Right cardiac atrium (tissue), 5 donors: Measurements from ENCODE around the gene SLC9A3. TPM values are rescaled to one million over a fixed set of nuclear protein-coding genes. Genes with fewer than 3 reads are reported as not detected.
A peak's percentile ranks its signal among the peaks of the same experiment; 100 is the strongest.

Experiments used
- ATAC-seq, 2 donors: fragments of 200-7000 bp; cut with Tn5 transposase; one replicate each; pipeline versions ENCODE4 v1.8.0 to v1.9.1; 2020; ENCODE audit warnings: moderate library complexity in 2 of 2, mild to moderate bottlenecking in 1 of 2
- DNase-seq, 3 donors: peaks; one replicate each; pipeline ENCODE4 v3.0.0-alpha.2; 2020
- H3K27ac ChIP-seq: one replicate; pipeline ENCODE4 v1.5.1; 2013; ENCODE audit warnings: mild to moderate bottlenecking, low read length, control low read depth, moderate library complexity
- H3K27me3 ChIP-seq: one replicate; pipeline ENCODE4 v1.6.1; 2013; ENCODE audit not compliant: control insufficient read depth, insufficient read depth
- H3K4me1 ChIP-seq: one replicate; pipeline ENCODE4 v1.6.1; 2013; ENCODE audit warnings: low read length; ENCODE audit not compliant: control insufficient read depth, insufficient read depth
- H3K4me3 ChIP-seq: one replicate; pipeline ENCODE4 v1.5.1; 2013; ENCODE audit warnings: low read length, control low read depth
- H3K9me3 ChIP-seq: one replicate; pipeline ENCODE4 v1.6.1; 2013; ENCODE audit warnings: low read length; ENCODE audit not compliant: control insufficient read depth
- WGBS: extraction: QIAGEN DNeasy Blood & Tissue Kit; methylation state at CpG from one replicate; pipeline ENCODE4 v1.1.7; 2013; 5-methylcytosine and 5-hydroxymethylcytosine counted together
- intact Hi-C, 4 donors: fragments of 100-400 bp; cut with DNase I; formaldehyde crosslinking; loops; one replicate each; pipeline versions ENCODE4 v1.11.0 to v1.14.0; 2022 to 2023
- polyA plus RNA-seq: library from polyadenylated mRNA; stranded (reverse); fragments of 200-250 nt; gene quantifications from one replicate; pipeline ENCODE4 v1.2.3, GENCODE V29; 2013
- total RNA-seq, 4 donors: library from RNA; stranded (reverse); fragmentation: NEBNext Ultra II Directional; extraction: Animal tissue kit (Norgen Biotek cat#: 25700); gene quantifications; one replicate each; pipeline ENCODE4 v1.2.1, GENCODE V29; 2021
- donor health status: healthy with polysubstance abuse.
- donor health status: DM: no; HTN: yes; CAD: no.
- donor health status: DM: no; HTN: no; CAD: no.
- donor health status: DM: no; HTN: yes; CAD: no; lungs with severe emphysema.
- donor health status: DM: yes; HTN: yes; CAD: no.

The SLC9A3 gene
- total and polyA plus RNA-seq, 5 donors = 0.94 to 1.1 (median 1.0) TPM

DNA sequence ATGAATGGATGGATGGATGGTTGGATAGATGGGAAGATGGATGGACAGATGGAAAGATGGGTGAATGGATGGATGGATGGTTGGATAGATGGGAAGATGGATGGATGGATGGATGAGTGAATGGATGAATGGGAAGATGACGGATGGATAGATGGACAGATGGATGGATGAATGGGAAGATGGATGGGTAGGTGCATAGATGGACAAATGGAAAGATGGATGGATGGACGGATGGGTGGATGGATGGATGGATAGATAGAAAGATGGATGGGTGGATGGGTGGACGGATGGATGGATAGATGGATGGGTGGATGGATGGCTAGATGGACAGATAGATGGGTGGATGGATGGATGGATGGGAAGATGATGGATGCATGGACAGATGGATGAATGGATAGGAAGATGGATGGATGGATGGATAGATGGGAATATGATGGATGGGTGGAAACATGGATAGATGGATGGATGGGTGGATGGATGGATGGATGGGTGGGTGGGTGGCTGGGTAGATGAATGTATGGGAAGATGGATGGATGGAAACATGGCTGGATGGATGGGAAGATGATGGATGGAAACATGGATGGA, 97.8 kb downstream of the SLC9A3 start:
- intact Hi-C loops = no loop called here
- Histone ChIP-seq H3K4me1 (no peaks in the 10 kb centered on the region), H3K9me3 (no peaks in the 10 kb centered on the region), H3K4me3 (no peak overlapping the region), H3K27ac (no peak overlapping the region), H3K27me3 (no peaks in the 10 kb centered on the region)
- WGBS = 91% methylated on average over 3 of the region's 3 CpGs
- ATAC-seq = no peak
- no peak for DNase-seq

DNA sequence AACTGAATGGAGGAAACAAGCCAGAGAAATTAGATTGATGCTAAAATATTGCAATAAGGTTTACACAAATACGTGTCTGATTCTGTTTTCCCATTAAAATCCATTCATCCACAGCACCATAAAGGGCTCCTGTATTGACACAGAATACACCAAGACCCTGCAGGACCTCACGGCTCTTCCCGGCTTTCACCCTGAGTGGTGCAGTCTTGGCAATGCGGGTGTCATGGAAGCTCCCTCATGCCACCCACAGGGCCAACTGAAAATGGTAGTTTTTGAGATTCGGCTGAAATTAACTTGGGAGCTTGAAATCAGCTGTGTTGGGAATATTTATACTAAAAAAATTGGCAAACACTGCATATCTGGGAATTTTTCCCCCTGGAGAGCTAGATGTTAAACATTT, 98.5 kb downstream of the SLC9A3 start:
- intact Hi-C loops = no loop called here
- Histone ChIP-seq H3K9me3 (no peaks in the 10 kb centered on the region), H3K27me3 (no peaks in the 10 kb centered on the region), H3K27ac (no peak overlapping the region), H3K4me3 (no peak overlapping the region), H3K4me1 (no peaks in the 10 kb centered on the region)
- ATAC-seq (no peak), DNase-seq (no peak)
- 63% methylated on average over 5 of the region's 5 CpGs for WGBS

DNA sequence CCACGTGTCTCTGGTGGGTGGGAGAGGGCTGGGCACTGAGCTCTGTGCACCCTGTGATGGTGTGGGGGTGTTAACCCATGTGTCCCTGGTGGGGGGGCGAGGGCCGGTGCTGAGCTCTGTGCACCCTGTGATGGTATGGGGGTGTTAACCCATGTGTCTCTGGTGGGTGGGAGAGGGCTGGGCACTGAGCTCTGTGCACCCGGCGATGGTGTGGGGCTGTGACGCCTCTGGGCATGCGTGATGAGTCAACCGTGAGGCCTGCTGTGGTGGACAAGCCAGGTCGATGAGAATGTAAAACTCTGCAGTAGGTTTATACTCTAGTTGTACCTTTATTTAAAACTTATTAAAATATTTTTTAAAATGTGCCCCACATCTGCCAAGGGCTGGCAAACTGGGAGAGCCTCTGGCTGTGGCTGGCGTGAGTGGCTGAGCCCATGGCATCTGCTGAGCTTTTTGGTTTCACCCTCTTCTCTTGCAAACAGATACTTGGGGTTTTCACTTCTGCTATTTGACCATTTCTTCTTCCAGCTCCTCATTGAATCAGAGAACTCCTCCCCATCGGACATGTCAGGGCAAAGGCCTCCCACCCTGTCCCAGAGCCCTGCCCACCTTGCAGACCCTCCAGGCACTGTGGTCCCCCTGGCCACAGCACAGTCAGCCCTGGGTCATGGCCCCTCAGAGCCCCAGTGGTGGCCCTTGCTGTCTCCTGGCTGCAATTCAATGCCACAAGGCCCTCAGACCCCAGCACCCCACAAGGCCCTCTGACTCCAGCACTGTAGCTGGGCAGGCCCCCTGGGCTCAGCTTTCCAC, 99.7 kb downstream of the SLC9A3 start:
- Histone ChIP-seq H3K4me1 (no peaks in the 10 kb centered on the region), H3K4me3 (no peak overlapping the region), H3K27ac (no peak overlapping the region), H3K27me3 (no peaks in the 10 kb centered on the region), H3K9me3 (no peaks in the 10 kb centered on the region)
- WGBS = 86% methylated on average over 11 of the region's 11 CpGs
- intact Hi-C loops = no loop called here
- no peak for DNase-seq
- no peak for ATAC-seq

DNA sequence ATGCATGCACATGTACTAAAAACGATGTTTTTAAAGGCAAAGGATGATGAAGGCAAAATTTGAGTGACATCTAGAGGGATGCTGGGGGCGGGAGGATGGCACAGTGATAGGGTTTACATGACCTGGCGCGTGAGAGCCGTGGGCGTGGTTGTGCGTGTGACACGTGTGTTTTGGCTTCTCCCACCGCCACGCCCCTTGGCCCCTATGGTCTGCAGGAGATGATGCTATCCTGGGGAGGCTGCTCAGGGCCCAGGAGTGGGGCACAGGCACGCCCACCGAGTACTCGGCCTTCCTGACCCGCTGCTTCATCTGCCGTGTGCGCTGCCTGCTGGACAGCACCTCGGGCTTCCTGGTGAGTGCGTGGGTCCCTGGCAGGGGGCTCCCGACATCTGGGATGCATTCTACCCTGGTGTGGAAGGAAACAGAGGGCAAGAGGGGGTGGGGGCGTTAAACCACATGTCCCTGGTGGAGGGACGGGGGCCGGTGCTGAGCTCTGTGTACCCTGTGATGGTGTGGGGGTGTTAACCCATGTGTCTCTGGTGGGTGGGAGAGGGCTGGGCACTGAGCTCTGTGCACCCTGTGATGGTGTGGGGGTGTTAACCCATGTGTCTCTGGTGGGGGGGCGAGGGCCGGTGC, 100.5 kb downstream of the SLC9A3 start:
- Histone ChIP-seq H3K4me3 (no peak overlapping the region), H3K9me3 (no peaks in the 10 kb centered on the region), H3K27me3 (no peaks in the 10 kb centered on the region), H3K4me1 (no peaks in the 10 kb centered on the region), H3K27ac (no peak overlapping the region)
- ATAC-seq (peak; percentile 5 to 27), DNase-seq (no peak)
- intact Hi-C loops = no loop called here
- WGBS = 77% methylated on average over 24 of the region's 24 CpGs

DNA sequence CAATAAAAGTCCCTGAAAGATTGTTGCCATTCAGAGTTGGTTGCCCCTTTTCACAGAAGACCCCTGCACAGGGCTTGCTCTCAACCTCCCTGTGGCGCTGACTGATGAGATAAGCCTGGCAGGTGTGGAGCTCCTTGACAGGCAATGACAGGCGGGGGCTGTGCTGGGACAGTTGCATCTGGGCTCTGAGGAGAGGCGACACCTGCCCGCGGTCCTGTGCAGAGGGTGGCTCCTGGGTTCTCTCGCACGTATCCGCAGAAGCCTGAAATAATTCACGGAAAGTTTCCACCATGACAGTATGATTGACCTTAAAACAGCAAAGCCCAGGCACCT, 101.0 kb downstream of the SLC9A3 start:
- intact Hi-C loops = no loop called here
- no peaks in the 10 kb centered on the region for H3K4me1 ChIP-seq
- no peaks in the 10 kb centered on the region for H3K27me3 ChIP-seq
- no peak overlapping the region for H3K4me3 ChIP-seq
- ATAC-seq (no peak), DNase-seq (no peak)
- 72% methylated on average over 9 of the region's 9 CpGs for WGBS
- H3K9me3 ChIP-seq = no peaks in the 10 kb centered on the region
- no peak overlapping the region for H3K27ac ChIP-seq

DNA sequence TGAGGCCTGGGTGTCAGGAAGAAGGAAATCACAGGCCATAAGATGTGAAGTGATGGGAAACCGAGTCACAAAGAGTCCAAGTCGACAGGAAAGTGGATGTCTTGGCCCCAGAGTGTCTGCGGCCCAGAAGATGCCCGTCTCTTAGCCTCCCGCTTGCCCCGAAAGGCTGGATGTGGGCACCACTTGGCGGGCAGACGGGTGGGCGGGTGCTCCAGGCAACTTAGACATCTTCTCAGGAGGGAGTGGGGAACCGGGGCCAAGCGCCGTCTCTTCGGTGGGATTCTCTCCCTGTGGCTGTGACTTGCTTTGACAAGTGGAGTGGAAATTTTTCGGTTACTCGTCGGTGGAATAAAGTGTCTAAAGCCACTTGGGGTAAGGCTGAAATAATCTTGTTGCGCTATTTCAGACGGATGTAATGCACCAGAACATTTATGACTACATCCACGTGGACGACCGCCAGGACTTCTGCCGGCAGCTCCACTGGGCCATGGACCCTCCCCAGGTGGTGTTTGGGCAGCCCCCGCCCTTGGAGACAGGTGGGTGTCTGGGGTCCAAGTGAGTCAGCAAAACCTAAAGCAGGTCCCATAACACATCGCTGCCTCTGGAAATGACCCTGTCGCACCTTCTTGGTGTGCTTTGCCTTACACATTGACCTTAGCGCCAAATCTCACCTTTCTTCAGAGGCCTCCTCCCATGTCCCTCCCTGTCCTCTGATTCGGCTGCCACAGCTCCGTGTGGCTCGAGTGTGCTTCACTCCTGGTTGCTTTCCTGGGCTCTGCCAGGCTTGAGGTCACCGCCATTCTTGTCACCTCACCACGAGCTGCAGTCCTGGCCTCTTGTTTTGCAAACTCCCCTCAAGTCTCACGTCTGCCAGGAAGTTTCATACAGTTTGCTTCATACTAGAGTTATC, 101.7 kb downstream of the SLC9A3 start:
- ATAC-seq (no peak), DNase-seq (no peak)
- no peaks in the 10 kb centered on the region for H3K27me3 ChIP-seq
- no peaks in the 10 kb centered on the region for H3K9me3 ChIP-seq
- 82% methylated on average over 32 of the region's 32 CpGs for WGBS
- no peaks in the 10 kb centered on the region for H3K4me1 ChIP-seq
- H3K4me3 ChIP-seq = no peak overlapping the region
- intact Hi-C loops = no loop called here
- no peak overlapping the region for H3K27ac ChIP-seq

DNA sequence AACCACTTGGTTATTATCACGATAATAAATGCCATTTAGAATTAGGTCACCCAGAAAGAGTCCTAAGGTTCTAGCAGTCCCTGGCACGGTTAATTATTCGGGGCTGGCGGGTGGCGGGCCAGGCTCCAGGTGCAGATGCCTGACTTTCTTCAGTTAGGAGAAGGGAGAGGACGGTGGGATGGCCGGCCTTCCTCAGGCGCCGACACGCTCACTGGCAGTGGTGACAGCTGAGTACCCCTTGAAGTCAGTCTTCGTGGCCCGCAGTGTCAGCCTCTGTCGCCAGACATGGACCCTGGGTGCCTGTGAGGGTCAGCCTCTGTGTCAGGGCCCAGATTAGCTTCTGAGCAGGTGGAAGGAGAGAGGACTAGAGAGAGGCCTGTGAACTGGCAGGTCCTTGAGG, 102.3 kb downstream of the SLC9A3 start:
- Histone ChIP-seq H3K4me1 (no peaks in the 10 kb centered on the region), H3K9me3 (no peaks in the 10 kb centered on the region), H3K27me3 (no peaks in the 10 kb centered on the region), H3K27ac (no peak overlapping the region), H3K4me3 (no peak overlapping the region)
- WGBS = 80% methylated on average over 13 of the region's 13 CpGs
- DNase-seq (no peak), ATAC-seq (no peak)
- intact Hi-C loops = no loop called here

DNA sequence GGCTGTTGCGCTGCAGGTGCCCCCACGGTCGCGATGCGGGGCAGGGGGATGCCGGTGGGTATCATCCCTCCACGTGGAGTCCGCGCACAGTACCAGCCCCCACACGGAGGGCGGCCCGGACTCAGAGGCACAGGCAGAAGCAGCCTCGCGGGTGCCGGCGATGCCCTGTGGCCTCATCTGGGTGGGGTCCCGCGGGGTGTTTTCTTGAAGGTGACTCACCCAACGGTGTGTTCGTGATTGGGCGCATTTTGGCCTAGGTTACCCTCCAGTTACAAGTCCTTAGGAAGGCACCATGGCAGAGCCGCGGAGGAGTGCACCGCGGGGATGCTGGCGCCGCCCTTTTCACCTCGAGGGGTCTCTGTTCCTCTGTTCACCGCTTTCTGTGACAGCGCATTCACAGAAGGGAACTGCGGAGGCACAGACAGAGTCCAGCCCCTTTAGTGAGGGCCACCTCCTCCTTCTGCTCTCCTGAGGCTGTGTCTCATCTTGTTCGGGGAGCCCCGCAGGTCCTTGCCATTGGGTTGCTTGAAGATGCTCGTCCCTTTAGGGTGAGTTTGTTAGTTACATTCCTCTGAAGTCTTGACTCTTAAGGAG, 102.9 kb downstream of the SLC9A3 start:
- intact Hi-C loops = no loop called here
- Histone ChIP-seq H3K27ac (no peak overlapping the region), H3K4me1 (no peaks in the 10 kb centered on the region), H3K27me3 (no peaks in the 10 kb centered on the region), H3K4me3 (no peak overlapping the region), H3K9me3 (no peaks in the 10 kb centered on the region)
- 88% methylated on average over 34 of the region's 34 CpGs for WGBS
- no peak for DNase-seq
- peak in 1 of 2 donors; percentile 12 for ATAC-seq

DNA sequence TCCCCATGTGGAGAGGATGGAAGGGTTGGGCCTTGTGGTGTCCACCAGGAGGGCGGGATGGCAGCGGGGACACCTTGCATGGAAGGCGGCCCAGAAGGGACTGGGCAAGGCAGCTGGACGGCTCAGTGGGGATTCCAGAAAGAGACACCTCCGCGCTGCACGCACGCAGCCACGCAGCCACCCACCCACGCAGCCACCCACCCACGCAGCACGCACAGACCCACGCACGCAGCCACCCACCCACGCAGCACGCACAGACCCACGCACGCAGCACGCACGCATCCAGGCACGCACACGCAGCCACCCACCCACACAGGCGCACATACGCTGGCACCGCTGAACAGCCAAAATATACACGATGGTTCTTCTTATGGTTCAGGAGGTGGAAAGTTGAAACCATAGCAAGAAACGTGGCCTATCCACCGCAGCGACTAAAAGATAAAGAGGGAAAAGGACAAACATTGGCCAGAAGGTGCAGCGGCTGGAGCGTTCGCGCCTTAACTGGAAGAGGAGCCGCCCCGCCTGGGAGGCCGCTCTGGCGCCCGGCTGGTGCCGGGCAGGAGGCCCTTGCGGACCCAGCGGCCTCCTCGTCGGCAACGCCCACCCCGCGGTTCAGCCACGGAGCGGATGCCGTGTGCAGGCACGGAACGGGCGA, 103.5 kb downstream of the SLC9A3 start:
- ATAC-seq (peak in 1 of 2 donors; percentile 43), DNase-seq (no peak)
- H3K4me1 ChIP-seq = no peaks in the 10 kb centered on the region
- no peak overlapping the region for H3K4me3 ChIP-seq
- H3K9me3 ChIP-seq = no peaks in the 10 kb centered on the region
- no peaks in the 10 kb centered on the region for H3K27me3 ChIP-seq
- no peak overlapping the region for H3K27ac ChIP-seq
- WGBS = 94% methylated on average over 52 of the region's 52 CpGs
- intact Hi-C loops = no loop called here
